ENCODE data around the gene TTC21A.

- TF ChIP-seq MXI1 (IDR thresholded peaks at IDR 0.05; ENCODE audit: borderline replicate concordance, low read depth, low read length) (no peak), CC2D1A (CRISPR knock-in tag; IDR thresholded peaks at IDR 0.05) (no peak), ZNF136 (CRISPR knock-in tag; IDR thresholded peaks at IDR 0.05; ENCODE audit: low read depth) (no peak), CTCF (CRISPR knock-in tag; IDR thresholded peaks at IDR 0.05) (no peak), KDM1A (CRISPR knock-in tag; IDR thresholded peaks at IDR 0.05) (no peak), SNAPC5 (CRISPR knock-in tag; IDR thresholded peaks at IDR 0.05; ENCODE audit: borderline replicate concordance) (no peak), CEBPB (IDR thresholded peaks at IDR 0.05; ENCODE audit: borderline replicate concordance, low read depth, low read length) (no peak), ATF2 (CRISPR knock-in tag; IDR thresholded peaks at IDR 0.05) (no peak), FOXA3 (CRISPR knock-in tag; IDR thresholded peaks at IDR 0.05) (no peak), GTF2F1 (IDR thresholded peaks at IDR 0.05; ENCODE audit: low read length) (no peak), ZNF274 (CRISPR knock-in tag; IDR thresholded peaks at IDR 0.05) (no peak), ZNF318 (CRISPR knock-in tag; IDR thresholded peaks at IDR 0.05) (no peak), ZNF644 (CRISPR knock-in tag; IDR thresholded peaks at IDR 0.05; ENCODE audit: low read depth) (no peak)
Observed at GRCh38 chr3:39103791-39104552, 3.5 kb upstream of the TTC21A start.

Measured in HepG2 (cell line).